SK-N-SH treated with all-trans-retinoic acid at 6 μM for 48 hours (cell line): ENCODE results near the gene POLDIP3.

Source experiments
- ARNTL ChIP-seq: fragments of 450-650 bp; formaldehyde crosslinking; IDR thresholded peaks from 2 replicates; pipeline ENCODE4 v1.5.0; 2020; ENCODE audit warnings: low read depth, mild to moderate bottlenecking, moderate library complexity, borderline replicate concordance
- GLIS3 ChIP-seq: fragments of 250-450 bp; sonication (Bioruptor Pico); IDR thresholded peaks from 2 replicates; pipeline ENCODE4 v1.5.0; 2020; ENCODE audit warnings: mild to moderate bottlenecking, moderate library complexity
- ISL1 ChIP-seq: fragments of 250-450 bp; sonication (Bioruptor Pico); IDR thresholded peaks from 2 replicates; pipeline ENCODE4 v2.1.2; 2022; ENCODE audit warnings: mild to moderate bottlenecking, moderate library complexity
- RARB ChIP-seq: fragments of 250-450 bp; sonication (Bioruptor Pico); IDR thresholded peaks from 2 replicates; pipeline ENCODE4 v1.8.0; 2021; ENCODE audit warnings: mild to moderate bottlenecking, moderate library complexity
- SNAI2 ChIP-seq: fragments of 250-450 bp; sonication (Bioruptor Pico); IDR thresholded peaks from 2 replicates; pipeline ENCODE4 v1.5.0; 2020; ENCODE audit warnings: mild to moderate bottlenecking, moderate library complexity
- TCF4 ChIP-seq: fragments of 250-450 bp; sonication (Bioruptor Pico); IDR thresholded peaks from 2 replicates; pipeline ENCODE4 v1.8.0; 2021; ENCODE audit warnings: mild to moderate bottlenecking, moderate library complexity, borderline replicate concordance
- TOX ChIP-seq: fragments of 250-450 bp; sonication (Bioruptor Pico); IDR thresholded peaks from 2 replicates; pipeline ENCODE4 v1.8.0; 2021; ENCODE audit warnings: mild to moderate bottlenecking, moderate library complexity, borderline replicate concordance
- ZFP3 ChIP-seq: fragments of 250-450 bp; sonication (Bioruptor Pico); IDR thresholded peaks from 2 replicates; pipeline ENCODE4 v1.5.0; 2020; ENCODE audit warnings: mild to moderate bottlenecking, moderate library complexity
- ZFP30 ChIP-seq: fragments of 450-650 bp; formaldehyde crosslinking; IDR thresholded peaks from 2 replicates; pipeline ENCODE4 v1.5.0; 2022; ENCODE audit warnings: mild to moderate bottlenecking, moderate library complexity
- TF ChIP-seq, protein P1 (sequence below): fragments of 250-450 bp; sonication (Bioruptor Pico); IDR thresholded peaks from 2 replicates; pipeline ENCODE4 v1.8.0; 2020; ENCODE audit warnings: mild to moderate bottlenecking, moderate library complexity, borderline replicate concordance
- TF ChIP-seq, protein P2 (sequence below): fragments of 250-450 bp; sonication (Bioruptor Pico); IDR thresholded peaks from 2 replicates; pipeline ENCODE4 v1.5.1; 2020; ENCODE audit warnings: low read depth, mild to moderate bottlenecking, moderate library complexity

DNA sequence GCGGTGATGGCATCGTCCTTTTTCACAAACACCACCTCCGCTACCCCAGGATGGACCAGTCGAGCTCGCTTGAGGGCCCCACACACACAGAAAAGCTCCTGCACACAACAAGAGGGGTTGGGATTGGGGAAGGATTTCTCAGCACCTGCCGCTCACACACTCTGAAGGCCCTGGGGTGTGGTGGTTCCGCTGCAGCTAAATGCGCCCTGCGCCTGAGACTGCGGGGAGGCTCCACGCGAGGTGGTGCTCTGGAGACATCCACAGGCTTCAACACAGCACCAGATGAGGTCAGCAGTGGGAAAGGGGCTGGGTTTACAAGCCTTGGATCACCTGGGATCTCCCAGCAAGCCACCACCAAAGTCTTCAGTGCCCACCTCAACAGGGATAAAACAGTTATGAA, 22.7 kb downstream of the POLDIP3 start:
- TF ChIP-seq ZFP3 (no peak), RARB (CRISPR knock-in tag) (no peak), SNAI2 (CRISPR knock-in tag) (no peak), ZFP30 (no peak), ISL1 (CRISPR knock-in tag) (no peak), TCF4 (CRISPR knock-in tag) (no peak), ARNTL (CRISPR knock-in tag) (no peak), TOX (no peak), GLIS3 (CRISPR knock-in tag) (no peak)
- TF ChIP-seq, protein P1, sequence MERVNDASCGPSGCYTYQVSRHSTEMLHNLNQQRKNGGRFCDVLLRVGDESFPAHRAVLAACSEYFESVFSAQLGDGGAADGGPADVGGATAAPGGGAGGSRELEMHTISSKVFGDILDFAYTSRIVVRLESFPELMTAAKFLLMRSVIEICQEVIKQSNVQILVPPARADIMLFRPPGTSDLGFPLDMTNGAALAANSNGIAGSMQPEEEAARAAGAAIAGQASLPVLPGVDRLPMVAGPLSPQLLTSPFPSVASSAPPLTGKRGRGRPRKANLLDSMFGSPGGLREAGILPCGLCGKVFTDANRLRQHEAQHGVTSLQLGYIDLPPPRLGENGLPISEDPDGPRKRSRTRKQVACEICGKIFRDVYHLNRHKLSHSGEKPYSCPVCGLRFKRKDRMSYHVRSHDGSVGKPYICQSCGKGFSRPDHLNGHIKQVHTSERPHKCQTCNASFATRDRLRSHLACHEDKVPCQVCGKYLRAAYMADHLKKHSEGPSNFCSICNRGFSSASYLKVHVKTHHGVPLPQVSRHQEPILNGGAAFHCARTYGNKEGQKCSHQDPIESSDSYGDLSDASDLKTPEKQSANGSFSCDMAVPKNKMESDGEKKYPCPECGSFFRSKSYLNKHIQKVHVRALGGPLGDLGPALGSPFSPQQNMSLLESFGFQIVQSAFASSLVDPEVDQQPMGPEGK (CRISPR knock-in tag) = no peak
- TF ChIP-seq, protein P2, sequence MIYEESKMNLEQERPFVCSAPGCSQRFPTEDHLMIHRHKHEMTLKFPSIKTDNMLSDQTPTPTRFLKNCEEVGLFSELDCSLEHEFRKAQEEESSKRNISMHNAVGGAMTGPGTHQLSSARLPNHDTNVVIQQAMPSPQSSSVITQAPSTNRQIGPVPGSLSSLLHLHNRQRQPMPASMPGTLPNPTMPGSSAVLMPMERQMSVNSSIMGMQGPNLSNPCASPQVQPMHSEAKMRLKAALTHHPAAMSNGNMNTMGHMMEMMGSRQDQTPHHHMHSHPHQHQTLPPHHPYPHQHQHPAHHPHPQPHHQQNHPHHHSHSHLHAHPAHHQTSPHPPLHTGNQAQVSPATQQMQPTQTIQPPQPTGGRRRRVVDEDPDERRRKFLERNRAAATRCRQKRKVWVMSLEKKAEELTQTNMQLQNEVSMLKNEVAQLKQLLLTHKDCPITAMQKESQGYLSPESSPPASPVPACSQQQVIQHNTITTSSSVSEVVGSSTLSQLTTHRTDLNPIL (CRISPR knock-in tag) = no peak
